KBM-7 (cell line): ENCODE results near the gene P2RY2.
A peak's percentile ranks its signal among the peaks of the same experiment; 100 is the strongest.

Source experiments
- DNase-seq: peaks from one replicate; pipeline ENCODE4 v3.0.0-alpha.2; 2015
- in situ Hi-C: fragments of 300-500 bp; cut with MboI; formaldehyde crosslinking; loops from 2 replicates; pipeline ENCODE4 v1.14.3; 2020; ENCODE audit warnings: low sequenced_read_pairs, low pct_unique_long_range_greater_than_20kb, mixed read lengths

The P2RY2 gene

DNA sequence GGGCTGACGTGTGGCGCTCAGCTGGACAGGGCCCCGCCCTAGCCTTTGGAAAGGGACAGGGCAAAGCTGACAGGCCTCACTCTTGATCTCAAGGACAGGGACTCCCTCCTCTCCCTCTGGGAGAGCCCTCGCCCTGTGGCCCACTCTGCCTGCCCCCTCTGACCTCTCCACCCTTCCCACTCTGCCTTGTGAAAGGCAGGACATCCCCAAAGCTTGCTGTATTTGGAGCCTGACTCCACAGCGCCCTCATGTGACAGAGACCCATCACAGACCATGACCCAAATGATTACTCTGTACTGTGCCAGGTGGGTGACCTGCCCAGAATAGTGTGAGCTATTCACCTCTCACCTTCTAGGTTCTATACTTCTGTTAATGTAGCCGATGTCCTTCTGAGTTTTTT is 18.8 kb downstream of the P2RY2 start:
- in situ Hi-C loops = no loop called here
- peak; percentile 77 for DNase-seq

DNA sequence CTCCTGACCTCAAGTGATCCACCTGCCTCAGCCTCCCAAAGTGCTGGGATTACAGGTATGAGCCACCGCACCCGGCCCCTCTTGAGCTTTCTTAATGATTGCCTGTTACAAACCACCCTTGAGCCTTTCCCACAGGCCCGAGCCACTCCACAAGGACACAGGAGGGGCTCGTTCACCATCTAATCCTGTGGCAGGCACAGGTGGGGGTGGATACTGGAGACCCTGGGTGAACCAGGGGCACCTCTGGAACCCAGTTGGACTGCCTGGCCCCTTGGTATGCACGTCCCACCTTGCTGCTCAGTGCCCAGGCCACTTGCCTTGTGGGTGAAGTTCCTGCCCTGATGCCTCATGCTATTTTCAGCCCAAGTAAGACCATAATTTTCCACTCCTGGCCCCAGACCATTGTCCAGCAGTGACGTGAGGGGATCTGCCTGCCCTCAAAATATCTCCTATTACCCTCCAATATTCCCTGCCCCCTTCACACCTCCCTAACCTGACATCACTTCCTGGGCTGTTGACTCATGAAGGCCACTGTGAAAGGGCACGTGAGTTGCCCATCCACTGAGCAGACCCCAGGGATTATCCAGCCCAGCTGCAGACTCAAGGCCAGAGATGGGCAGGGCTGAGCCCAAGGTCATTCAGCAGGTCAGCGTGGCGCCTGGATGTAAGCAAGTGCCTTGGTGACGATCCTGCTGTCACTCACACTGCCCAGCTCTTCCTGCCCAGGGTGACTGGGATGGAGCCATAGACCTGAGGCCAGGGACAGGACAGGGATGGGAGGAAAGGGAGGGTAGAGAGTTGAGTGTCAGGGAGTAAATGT is 19.6 kb downstream of the P2RY2 start:
- DNase-seq = no peak
- in situ Hi-C loops = no loop called here

DNA sequence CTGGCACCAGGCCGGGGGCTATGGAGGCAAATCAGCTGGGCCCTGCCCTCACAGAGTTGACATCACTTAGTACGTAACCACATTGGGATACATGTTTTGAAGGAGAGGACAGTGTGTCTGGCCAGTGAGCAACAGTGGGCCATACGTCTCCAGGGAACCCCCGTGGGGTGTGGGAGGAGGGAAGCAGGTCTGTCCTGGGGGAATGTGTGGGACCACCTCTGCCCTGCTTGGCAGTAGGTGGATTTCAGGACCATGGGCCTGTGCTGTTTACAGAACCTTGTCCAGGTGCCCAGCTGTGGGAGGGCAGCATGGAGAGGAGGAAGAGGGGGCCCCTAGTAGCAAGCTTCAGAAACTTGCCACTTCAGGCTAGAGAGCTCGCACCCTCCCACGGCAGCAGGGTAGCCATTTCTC is 21.0 kb downstream of the P2RY2 start:
- no peak for DNase-seq
- in situ Hi-C loops = no loop called here

DNA sequence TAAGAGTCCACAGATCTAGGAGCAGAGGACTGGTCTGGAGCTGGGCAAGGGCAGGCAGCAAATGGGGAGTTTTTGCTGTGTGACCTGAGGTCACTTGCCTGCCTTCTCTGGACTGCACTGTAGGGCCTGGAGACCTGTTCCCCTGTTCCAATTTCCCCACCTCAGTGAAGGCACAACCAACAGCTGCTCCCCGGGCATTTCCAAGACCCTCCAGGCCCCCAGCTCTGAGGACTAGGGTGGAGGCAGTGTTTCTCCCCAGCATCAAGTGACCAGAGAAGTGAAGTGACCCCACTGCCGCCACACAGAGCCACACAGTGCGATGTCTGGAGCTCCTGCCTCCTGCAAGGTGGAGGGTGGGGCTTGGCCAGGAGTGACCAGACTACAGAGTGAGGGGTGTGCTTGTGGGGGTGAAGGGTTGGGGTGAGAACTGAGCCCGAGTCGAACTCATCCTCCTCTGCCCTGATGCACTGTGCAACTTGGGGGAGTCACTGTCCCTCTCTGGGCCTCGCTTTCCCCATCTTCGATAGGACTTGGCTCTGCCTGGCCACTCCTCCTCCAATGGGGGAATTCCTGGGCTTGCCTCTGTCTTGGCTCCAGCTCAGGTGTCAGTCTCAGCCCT is 21.6 kb downstream of the P2RY2 start:
- in situ Hi-C loops = no loop called here
- DNase-seq = no peak

DNA sequence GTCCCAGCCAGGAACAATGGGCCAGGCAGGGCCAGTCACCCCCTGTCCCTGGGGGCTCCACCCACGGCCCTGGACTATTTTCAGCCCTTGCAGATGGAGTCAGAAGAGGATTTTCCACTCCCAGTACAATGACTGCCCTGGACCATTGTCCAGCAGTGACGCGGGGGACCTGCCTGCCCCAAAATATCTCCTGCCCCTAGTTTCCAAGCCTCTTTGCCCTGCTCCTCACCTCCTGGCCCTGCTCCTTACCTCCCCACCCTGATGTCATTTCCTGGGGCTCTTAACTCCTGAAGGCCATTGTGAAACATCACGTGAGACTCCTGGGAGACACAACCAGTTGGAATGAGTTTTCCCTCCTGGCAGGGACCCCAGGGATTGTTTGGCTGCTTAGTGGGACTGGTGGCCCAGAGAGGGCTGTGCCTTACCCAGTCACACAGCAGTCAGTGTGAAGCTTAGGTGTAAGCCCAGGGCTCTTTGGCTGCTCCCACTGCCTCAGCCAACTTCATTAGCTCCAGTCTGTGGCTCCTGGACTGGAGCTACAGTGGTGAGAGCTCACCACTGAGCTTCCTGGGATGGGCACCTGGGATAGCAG is 22.2 kb downstream of the P2RY2 start:
- in situ Hi-C loops = no loop called here
- DNase-seq = no peak

DNA sequence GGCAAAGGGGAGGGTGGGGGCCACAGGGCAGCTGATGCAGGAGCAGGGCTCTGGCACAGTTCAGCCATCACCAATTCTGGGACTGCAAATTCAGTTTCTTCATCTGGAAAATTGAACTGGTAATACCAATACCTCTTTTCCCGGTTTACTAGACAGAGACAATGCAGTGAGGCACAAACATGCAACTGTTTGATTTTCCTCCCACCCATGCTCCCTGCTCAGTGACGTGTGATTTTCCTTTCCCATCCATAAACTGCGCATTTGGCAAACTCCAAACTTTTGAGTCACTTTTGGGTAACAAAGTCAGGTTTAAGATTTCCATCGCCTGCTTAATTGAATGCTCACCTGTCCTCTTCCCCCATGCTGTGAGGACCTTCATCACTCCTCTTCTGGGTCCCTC is 23.2 kb downstream of the P2RY2 start:
- no peak for DNase-seq
- in situ Hi-C loops = no loop called here

DNA sequence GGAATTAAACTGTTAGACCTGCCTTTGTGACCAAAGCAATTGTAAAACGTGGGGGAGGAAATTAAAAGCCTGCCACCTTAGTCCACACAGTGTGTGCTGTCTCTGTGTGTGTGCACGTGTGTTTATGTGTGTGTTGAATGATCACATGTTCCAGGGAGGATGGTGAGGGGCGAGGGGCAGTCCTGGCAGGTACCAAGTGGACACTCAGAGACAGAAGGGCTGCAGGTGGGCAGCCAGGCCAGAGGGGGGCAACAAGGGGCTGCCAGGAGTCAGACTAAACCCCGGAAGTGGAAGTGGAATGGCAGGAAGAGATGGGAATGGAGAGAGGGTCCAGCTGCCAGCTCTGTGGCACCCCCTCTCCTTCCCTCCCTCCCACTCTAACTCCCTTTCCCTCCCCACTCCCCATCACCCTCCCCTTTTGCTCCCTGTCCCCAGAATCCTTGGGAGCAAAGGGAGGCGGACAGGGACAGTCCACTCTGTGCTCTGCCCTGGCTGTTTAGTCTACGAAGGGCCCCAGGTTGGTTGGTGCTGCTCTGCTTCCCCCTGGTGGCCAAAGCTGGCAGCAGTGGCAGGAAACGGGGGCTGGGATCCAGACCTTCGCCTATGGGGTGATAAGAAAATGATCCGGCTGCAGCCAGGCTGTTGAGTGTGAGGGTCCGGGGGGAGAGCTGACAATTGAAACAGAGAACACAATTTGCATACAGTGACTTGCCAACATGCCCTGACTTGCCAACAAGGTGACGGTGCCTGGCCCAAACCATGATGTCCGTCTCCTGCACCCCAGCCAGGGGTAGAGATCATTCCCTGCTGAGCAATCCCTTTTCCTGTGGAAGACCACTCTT is 24.4 kb downstream of the P2RY2 start:
- in situ Hi-C loops = no loop called here
- DNase-seq = peak; percentile 93

DNA sequence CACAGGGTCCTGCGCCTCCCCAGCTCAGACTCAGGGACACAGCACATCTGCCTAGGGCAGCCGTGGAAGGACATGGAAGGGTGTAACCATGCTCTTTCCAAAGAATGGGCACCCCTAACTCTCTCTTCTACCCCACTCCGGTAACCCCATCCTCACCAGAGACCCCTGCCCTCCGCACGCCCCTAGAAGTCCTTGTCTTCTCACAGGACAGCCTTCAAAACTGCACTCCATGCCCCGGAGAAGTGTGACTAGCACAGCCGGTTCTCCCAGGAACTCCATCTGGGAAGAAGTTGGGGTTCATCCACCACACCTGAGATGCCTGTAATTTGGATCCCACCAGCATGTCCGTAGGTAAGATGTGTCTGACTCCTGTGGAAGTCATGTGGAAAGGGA is 25.0 kb downstream of the P2RY2 start:
- in situ Hi-C loops = no loop called here
- DNase-seq = no peak

DNA sequence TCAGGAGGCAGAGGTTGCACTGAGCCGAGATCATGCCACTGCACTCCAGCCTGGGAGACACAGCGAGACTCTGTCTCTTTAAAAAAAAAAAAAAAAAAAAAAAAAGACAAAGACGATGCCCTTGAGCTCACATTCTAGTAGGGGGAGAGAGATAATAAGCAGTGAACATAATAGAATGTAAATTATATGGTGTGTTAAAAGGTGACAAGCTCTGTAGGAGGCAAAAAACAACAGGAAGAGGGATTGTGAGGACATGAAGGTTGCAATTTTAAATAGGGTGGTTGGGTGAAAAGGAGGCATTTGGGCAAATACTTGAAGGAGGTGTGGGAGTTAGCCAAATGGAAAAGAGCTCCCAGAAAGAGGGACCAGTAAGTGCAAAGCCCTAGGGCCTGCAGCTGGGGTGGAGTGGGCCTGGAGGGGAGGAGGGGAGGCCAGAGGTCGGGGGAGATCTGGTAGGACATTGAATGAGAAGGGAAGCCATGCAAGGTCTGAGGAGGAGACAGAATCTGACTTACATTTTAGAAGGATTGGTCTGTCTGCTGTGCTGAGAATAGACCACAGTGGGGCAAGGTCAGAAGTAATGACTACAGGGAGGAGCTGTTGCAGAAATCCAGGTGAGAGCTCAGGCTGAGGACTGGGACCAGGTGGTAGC is 26.6 kb downstream of the P2RY2 start:
- DNase-seq = no peak
- in situ Hi-C loops = no loop called here

DNA sequence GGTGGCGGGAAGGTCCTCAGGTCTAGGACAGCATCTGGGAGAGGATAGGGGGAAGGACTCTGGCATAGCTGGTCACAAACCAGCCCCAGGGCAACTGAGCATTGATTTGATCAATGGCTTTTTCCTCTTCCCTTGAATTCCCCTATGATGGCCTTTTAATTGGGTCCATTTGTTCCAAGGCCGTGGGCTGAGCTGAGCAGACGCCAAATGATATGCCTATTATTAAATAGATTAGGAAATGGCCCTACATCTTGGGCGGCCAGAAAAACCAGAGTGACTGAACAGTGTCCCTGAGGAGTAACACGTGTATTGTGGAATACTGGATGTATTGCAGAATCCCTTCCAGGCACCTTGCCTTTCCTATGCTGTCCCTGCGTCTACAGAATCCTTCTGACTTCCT is 27.4 kb downstream of the P2RY2 start:
- no peak for DNase-seq
- in situ Hi-C loops = no loop called here

DNA sequence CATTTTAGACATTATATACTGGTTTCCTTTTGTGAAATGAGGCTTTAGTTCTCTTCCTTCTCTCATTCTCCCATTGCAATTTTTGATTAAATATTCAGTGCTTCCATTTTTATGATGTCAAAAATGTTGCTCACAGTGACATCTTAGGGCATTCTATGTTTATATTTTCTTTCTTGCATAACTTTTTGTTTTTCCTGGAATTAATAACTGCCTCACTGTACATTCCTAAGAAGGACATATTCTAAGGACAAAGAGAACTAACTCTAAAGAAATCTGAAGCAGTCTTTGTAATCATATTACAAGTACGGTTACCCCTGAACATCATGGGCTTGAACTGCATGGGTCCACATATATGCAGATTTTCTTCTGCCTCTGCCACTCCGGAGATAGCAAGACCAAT is 28.2 kb downstream of the P2RY2 start:
- in situ Hi-C loops = no loop called here
- no peak for DNase-seq

DNA sequence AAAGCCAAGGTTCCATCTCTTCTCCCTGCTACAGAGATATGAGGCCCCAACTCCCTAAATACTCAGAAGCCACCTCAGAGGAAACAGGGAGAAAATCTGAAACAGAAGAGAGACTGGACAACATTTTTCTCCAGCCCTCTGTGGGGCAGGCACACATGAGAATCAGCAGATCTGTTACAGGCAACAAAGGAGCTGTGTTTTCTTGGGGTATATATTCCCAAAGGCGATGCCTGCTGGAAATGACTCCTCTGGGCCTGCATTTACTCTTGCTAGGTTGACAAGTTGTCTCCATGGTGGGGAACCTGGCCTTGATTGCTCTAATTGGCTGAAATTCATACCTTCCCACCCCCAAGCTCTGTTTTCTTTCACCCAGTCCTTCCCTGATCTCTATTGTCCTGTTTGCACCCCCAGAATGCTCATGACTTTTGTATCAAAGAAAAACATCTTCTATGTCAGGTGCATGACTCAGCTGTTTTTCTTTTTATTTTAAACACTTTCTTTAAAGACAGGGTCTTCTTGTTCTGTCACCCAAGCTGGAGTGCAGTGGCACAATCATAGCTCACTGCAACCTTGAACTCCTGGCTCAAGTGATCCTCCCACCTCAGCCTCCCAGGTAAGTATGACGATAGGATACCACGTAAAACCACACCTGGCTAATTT is 30.6 kb downstream of the P2RY2 start:
- no peak for DNase-seq
- in situ Hi-C loops = no loop called here

DNA sequence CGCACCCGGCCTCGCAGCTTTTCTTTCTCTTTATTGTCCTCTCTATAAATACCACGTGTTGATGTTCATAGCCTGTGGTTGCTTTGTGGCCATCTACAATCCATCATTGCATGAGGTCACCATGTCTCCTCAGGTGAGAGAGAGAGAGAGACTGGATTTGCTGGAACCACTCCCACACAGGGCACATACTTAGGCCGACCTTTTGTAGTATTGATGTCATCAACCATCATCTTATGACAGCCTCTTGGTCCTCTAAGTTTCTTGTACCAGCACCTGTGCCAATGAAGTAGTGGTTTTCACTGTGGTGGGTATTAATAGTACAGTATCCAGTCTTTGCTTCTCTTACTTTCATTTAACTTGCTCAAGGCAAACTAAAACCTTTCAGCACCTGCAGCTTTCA is 31.2 kb downstream of the P2RY2 start:
- in situ Hi-C loops = no loop called here
- no peak for DNase-seq

DNA sequence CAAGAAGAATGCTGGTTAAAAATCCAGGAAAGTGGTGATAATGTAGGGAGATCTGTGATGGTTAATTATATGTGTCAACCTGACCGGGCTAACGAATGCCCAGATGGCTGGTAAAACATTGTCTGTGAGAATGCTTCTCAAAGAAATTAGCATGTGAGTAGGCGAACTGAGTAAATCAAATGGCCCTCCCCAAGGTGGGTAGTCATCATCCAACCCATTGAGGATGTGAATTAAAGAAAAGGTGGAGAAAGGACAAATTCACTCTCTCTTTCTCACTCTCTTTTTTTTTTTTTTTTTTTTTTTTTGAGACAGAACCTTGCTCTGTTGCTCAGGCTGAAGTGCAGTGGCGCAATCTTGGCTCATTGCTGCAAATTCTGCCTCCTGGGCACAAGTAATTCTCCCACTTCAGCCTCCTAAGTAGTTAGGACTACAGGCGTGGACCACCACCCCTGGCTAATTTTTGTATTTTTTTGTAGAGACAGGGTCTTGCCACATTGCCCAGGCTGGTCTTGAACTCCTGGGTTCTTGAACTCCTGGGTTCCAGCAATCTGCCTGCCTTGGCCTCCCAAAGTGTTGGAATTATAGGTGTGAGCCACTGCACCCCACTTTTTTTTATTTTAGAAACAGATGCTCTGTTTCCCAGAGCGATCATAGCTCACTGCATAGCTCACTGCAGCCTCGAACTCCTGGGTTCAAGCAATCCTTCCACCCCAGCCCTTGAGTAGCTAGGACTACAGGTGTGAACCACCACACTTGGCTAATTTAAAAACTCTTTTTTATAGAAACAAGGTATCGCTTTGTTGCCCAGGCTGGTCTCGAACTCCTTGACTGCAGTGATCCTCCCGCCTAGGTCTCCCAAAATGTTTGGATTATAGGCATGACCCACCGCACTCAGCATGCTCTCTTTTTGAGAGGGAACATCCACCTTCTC is 32.0 kb downstream of the P2RY2 start:
- DNase-seq = peak; percentile 39
- in situ Hi-C loops = no loop called here

DNA sequence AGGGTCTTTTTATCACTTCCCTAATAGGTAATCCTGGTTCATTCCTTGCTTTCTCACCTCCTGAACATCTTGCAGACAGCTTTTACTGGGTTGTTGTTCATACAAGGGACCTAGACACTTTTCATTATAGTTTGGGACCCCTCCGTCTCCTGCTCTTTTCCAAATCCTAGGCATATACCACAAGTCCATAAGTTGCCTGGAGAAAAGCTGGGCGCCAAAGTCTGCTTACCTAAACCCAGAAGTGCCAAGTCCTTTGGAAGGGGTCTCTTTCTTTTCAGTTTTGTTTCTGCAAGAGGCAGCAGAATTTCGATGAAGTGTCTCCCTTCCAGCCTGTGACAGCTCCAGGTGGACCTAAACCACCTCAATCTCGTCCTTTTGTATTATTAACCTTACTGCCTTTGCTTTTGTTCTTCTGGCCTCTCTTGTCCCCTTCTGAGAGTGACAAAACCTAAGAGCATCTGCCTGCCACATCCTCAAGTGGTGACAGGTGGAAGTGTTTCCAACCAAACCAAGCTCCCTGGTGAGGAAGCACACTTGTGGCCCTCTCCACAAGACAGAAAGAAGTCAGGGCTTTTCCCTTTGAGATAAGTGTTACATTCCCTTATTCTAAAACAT is 34.6 kb downstream of the P2RY2 start:
- peak; percentile 71 for DNase-seq
- in situ Hi-C loops = no loop called here

DNA sequence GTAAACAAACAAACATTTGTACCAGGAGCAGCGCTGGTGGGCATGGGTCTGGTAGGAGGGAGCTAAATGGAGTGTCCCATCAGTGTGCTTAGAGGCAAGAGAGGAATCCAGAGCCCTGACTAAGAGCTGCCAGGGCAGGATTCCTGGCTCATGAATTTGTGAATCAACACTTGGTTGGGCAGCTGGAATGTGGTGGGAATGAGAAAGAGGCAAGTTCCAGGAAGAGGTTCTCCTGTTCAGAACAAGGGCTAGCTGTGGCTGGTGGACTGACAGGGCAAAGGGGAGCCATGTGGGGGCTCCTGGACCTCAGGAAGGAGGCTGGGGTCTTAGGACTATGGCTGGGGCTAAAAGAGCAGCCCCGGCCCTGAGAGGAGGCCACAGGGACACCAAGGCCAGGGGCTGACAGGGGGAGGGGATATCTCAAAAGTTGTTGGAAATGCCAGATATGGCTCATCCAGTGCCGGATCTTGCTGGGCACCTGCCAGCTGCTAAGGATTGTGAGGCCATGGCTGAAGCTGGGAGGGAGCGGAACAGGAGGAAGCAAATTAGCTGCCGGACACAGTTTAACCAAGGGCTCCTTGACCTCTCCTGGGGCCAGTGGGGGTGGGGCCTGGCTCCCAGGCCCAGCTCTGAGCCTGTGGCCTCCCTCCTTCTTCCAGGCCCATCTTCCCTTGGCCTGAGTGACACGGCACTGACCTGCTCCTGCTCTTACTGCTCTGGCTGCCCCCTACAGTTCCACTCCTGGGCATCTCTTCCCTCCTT is 39.4 kb downstream of the P2RY2 start:
- no peak for DNase-seq

More for the DNA sequence above, 39.4 kb downstream of the P2RY2 start:
- in situ Hi-C loops = no loop called here
